Forelimb muscle (tissue), 1 donor: ENCODE results near the gene RNF212. TPM values are rescaled to one million over a fixed set of nuclear protein-coding genes. Genes with fewer than 3 reads are reported as not detected.

ENCODE experiments used
- DNase-seq: peaks from one replicate; pipeline ENCODE4 v3.0.0-alpha.2; 2013; ENCODE audit warnings: low read depth
- polyA plus RNA-seq: library from polyadenylated mRNA; unstranded; fragments of 120-200 nt; gene quantifications from one replicate; pipeline ENCODE4 v1.2.1, GENCODE V29; 2013; ENCODE audit not compliant: insufficient read length

Gene RNF212
- polyA plus RNA-seq, 1 donor, result 1.7 TPM

- DNase-seq, result no peak
Observed at GRCh38 chr4:1090465-1091440, 22.6 kb downstream of the RNF212 start.

GRCh38 chr4:1090036-1090435, 23.3 kb downstream of the RNF212 start:
- DNase-seq, result no peak

- no peak for DNase-seq
Observed at GRCh38 chr4:1087371-1087770, 26.0 kb downstream of the RNF212 start.

GRCh38 chr4:1086011-1086410, 27.4 kb downstream of the RNF212 start:
- DNase-seq, result no peak

- DNase-seq, result no peak
Observed at GRCh38 chr4:1085404-1085799, 28.0 kb downstream of the RNF212 start.

GRCh38 chr4:1084796-1085403, 28.5 kb downstream of the RNF212 start:
- no peak for DNase-seq

- DNase-seq, result no peak
Observed at GRCh38 chr4:1084394-1084793, 29.0 kb downstream of the RNF212 start.

GRCh38 chr4:1082215-1083182, 30.9 kb downstream of the RNF212 start:
- DNase-seq, result no peak

GRCh38 chr4:1081689-1082040, 31.7 kb downstream of the RNF212 start:
- DNase-seq, result no peak

GRCh38 chr4:1080961-1081688, 32.2 kb downstream of the RNF212 start:
- no peak for DNase-seq

GRCh38 chr4:1080432-1080831, 32.9 kb downstream of the RNF212 start:
- no peak for DNase-seq

GRCh38 chr4:1079711-1080265, 33.6 kb downstream of the RNF212 start:
- no peak for DNase-seq

- DNase-seq, result no peak
Observed at GRCh38 chr4:1078490-1078889, 34.9 kb downstream of the RNF212 start.

- DNase-seq, result no peak
Observed at GRCh38 chr4:1077711-1078477, 35.5 kb downstream of the RNF212 start.

GRCh38 chr4:1075809-1076699, 37.3 kb downstream of the RNF212 start:
- DNase-seq, result no peak

GRCh38 chr4:1075225-1075624, 38.1 kb downstream of the RNF212 start:
- DNase-seq, result no peak

GRCh38 chr4:1074077-1074476, 39.3 kb downstream of the RNF212 start:
- DNase-seq, result no peak

GRCh38 chr4:1072830-1073446, 40.4 kb downstream of the RNF212 start:
- peak; percentile 11 for DNase-seq

GRCh38 chr4:1069394-1069793, 44.0 kb downstream of the RNF212 start:
- DNase-seq, result no peak
